HL-60 (cell line): ENCODE results near the gene EPHB2.

Experiments used
- DNase-seq, 2 experiments: peaks; one replicate each; pipeline ENCODE4 v3.0.0-alpha.2; 2010 to 2020; ENCODE audit warnings: low read depth in 1 of 2, low spot score in 1 of 2
- H3K27ac ChIP-seq: fragments of 250-450 bp; sonication (Bioruptor Pico); replicated peaks from 2 replicates; pipeline ENCODE4 v1.5.1; 2020; ENCODE audit warnings: mild to moderate bottlenecking, moderate library complexity
- H3K27me3 ChIP-seq: fragments of 250-450 bp; sonication (Bioruptor Pico); 2 replicates; pipeline ENCODE4 v1.5.1; 2021; ENCODE audit warnings: mild to moderate bottlenecking, moderate library complexity; ENCODE audit not compliant: insufficient read depth, poor library complexity, severe bottlenecking
- H3K4me3 ChIP-seq: replicated peaks from 2 replicates; pipeline ENCODE4 v1.5.1; 2011; ENCODE audit warnings: mild to moderate bottlenecking, control low read depth, low read length; ENCODE audit not compliant: insufficient read depth
- GABPA ChIP-seq: IDR thresholded peaks from 2 replicates; pipeline ENCODE4 v1.6.1; 2012; ENCODE audit warnings: low read depth
- POLR2AphosphoS5 ChIP-seq: IDR thresholded peaks from 2 replicates; pipeline ENCODE4 v1.6.1; 2012; ENCODE audit warnings: low read depth
- SPI1 ChIP-seq: IDR thresholded peaks from 2 replicates; pipeline ENCODE4 v1.6.1; 2012; ENCODE audit warnings: low read depth, mild to moderate bottlenecking, borderline replicate concordance
- TF ChIP-seq, protein P1 (sequence below): IDR thresholded peaks from 2 replicates; pipeline ENCODE4 v1.6.1; 2012; ENCODE audit warnings: low read depth; ENCODE audit not compliant: insufficient replicate concordance
- TF ChIP-seq, protein P2 (sequence below): IDR thresholded peaks from one replicate; pipeline ENCODE4 v1.5.1; 2011; ENCODE audit warnings: low read length, control low read depth, inconsistent platforms; ENCODE audit not compliant: insufficient read depth

The EPHB2 gene

DNA sequence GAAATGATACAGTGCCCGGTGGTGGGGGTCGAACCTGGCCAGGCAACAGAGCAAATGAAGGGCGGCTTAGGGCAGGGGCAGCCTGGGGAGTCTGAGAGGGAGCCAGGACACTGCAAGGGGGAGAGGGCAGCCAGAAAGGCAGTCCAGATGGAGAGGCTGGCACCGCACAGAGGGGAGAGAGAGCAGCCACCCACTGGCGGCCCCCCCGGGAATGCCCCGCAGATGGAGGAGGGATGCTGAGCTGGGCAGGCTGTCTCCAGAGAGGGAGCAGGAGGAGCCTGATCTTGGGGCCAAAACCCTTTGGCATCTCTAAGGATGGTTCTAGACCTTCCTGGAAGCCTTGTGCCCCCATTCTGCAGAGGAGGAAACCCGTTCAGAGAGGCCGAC is 149.8 kb downstream of the EPHB2 start:
- Histone ChIP-seq H3K4me3 (no peak overlapping the region), H3K27ac (no peak overlapping the region), H3K27me3 (no peaks in the 10 kb centered on the region)
- no peak for TF ChIP-seq POLR2AphosphoS5
- no peak for DNase-seq

DNA sequence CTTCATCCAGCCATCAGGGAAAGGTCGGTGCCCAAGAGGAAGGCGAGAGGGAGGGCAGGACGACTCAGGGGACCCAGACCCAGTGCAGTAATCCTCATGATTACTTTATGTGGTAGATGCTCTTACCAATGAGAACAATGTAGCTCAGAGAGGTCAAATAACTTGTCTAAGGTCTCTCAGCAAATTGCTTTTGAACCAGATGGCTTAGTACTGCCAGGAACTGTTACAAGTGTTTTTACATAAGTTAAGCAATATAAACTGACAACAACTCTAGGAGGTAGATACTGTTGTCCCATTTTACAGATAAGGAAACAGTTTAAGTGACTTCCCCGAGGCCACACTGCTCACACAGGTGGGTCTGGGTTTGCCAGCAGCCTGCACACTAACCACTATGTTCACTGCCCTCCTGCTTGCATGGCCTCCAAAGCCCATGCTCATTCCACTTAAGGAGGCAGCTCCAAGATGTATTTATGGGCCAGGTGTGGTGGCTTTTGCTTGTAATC is 150.3 kb downstream of the EPHB2 start:
- no peak for TF ChIP-seq SPI1
- DNase-seq: no peak
- H3K4me3 ChIP-seq: no peak overlapping the region
- no peak overlapping the region for H3K27ac ChIP-seq
- no peaks in the 10 kb centered on the region for H3K27me3 ChIP-seq

DNA sequence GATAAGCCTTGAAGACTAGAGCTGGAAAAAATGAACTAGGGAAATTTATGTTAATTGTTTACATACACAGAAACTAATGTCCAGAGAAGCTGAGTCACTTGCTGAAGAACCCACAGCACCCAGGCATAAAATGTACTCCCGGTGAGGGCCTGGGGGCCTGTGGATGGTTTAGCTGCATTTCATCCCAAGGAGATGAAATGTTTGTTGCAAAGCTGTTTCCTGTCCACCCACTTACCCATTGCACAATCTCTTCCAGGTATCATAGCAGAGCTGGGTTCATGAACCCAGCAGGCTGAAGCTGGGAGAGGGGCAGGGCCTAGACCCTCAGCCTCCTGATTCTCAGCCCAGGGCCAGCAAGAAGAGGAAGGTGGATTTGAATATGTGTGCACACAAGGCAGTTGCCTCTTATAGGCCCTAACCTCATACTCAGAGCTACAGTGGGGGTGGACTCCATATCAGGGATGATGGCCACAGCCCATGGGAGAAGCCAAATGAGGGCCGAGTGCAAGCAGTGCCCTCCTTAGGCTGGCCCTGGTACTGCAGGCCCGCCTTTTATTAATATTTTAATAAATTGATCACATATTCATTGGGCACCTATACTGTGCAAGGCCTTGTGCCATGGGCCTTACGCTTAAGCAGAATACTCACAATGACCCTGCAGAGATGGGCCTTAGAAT is 151.3 kb downstream of the EPHB2 start:
- no peak for DNase-seq
- no peak for TF ChIP-seq GABPA
- TF ChIP-seq POLR2AphosphoS5: no peak
- TF ChIP-seq SPI1: no peak
- TF ChIP-seq, protein P1, sequence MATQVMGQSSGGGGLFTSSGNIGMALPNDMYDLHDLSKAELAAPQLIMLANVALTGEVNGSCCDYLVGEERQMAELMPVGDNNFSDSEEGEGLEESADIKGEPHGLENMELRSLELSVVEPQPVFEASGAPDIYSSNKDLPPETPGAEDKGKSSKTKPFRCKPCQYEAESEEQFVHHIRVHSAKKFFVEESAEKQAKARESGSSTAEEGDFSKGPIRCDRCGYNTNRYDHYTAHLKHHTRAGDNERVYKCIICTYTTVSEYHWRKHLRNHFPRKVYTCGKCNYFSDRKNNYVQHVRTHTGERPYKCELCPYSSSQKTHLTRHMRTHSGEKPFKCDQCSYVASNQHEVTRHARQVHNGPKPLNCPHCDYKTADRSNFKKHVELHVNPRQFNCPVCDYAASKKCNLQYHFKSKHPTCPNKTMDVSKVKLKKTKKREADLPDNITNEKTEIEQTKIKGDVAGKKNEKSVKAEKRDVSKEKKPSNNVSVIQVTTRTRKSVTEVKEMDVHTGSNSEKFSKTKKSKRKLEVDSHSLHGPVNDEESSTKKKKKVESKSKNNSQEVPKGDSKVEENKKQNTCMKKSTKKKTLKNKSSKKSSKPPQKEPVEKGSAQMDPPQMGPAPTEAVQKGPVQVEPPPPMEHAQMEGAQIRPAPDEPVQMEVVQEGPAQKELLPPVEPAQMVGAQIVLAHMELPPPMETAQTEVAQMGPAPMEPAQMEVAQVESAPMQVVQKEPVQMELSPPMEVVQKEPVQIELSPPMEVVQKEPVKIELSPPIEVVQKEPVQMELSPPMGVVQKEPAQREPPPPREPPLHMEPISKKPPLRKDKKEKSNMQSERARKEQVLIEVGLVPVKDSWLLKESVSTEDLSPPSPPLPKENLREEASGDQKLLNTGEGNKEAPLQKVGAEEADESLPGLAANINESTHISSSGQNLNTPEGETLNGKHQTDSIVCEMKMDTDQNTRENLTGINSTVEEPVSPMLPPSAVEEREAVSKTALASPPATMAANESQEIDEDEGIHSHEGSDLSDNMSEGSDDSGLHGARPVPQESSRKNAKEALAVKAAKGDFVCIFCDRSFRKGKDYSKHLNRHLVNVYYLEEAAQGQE: no peak
- TF ChIP-seq, protein P2, sequence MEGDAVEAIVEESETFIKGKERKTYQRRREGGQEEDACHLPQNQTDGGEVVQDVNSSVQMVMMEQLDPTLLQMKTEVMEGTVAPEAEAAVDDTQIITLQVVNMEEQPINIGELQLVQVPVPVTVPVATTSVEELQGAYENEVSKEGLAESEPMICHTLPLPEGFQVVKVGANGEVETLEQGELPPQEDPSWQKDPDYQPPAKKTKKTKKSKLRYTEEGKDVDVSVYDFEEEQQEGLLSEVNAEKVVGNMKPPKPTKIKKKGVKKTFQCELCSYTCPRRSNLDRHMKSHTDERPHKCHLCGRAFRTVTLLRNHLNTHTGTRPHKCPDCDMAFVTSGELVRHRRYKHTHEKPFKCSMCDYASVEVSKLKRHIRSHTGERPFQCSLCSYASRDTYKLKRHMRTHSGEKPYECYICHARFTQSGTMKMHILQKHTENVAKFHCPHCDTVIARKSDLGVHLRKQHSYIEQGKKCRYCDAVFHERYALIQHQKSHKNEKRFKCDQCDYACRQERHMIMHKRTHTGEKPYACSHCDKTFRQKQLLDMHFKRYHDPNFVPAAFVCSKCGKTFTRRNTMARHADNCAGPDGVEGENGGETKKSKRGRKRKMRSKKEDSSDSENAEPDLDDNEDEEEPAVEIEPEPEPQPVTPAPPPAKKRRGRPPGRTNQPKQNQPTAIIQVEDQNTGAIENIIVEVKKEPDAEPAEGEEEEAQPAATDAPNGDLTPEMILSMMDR: peak; percentile 44
- no peak overlapping the region for H3K27ac ChIP-seq
- H3K4me3 ChIP-seq: no peak overlapping the region
- H3K27me3 ChIP-seq: no peaks in the 10 kb centered on the region

DNA sequence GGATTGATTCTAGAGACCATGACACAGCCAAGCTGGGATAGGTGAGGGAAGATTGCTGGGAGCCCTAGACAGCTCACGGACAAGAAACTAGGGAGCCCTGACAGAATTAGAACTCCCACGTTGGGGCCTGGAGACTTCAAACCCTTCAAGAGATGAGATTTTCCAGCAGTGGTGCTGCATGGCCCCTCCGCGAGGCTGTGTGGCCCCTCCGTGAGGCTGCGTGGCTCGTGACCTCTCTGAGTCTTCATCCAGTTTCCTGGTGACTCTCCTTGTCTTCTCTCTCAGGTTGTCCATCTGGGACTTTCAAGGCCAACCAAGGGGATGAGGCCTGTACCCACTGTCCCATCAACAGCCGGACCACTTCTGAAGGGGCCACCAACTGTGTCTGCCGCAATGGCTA is 152.1 kb downstream of the EPHB2 start:
- H3K4me3 ChIP-seq: no peak overlapping the region
- TF ChIP-seq, protein P1: no peak
- TF ChIP-seq SPI1 (no peak), POLR2AphosphoS5 (no peak), GABPA (no peak)
- TF ChIP-seq, protein P2: no peak
- H3K27ac ChIP-seq: no peak overlapping the region
- no peak for DNase-seq
- H3K27me3 ChIP-seq: no peaks in the 10 kb centered on the region

DNA sequence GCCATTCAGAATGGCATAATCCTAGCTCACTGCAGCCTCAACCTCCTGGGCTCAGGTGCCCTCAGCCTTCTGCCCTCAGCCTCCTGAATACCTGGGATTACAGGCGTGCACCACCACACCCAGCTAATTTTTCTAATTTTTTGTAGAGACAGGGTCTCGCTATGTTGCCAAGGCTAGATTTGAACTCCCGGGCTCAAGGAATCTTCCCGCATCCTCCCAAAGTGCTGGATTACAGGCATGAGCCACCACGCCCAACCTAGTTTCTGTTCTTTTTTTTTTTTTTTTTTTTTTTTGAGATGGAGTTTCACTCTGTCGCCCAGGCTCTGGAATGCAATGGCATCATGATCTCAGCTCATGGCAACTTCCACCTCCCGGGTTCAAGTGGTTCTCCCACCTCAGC is 153.1 kb downstream of the EPHB2 start:
- H3K27me3 ChIP-seq: no peaks in the 10 kb centered on the region
- H3K27ac ChIP-seq: no peak overlapping the region
- no peak overlapping the region for H3K4me3 ChIP-seq
- DNase-seq: no peak
- TF ChIP-seq, protein P1: no peak
- TF ChIP-seq SPI1: no peak
- no peak for TF ChIP-seq POLR2AphosphoS5
